ENCODE results near the gene DGKB. TPM values are rescaled to one million over a fixed set of nuclear protein-coding genes. Genes with fewer than 3 reads are reported as not detected.

The DGKB gene
- not detected in 2 replicates for total RNA-seq

GRCh38 chr7:14902589-14903067 is at the start of gene DGKB:
Gene DGKB (minus strand): TSS chr7:14902751.

Data from mesangial cell (primary cell).